SK-N-MC (cell line): Measurements from ENCODE around the gene SBK1.

ENCODE experiments used
- DNase-seq: peaks from one replicate; pipeline ENCODE4 v3.0.0-alpha.2; 2011; ENCODE audit warnings: low read depth, low spot score
- H3K27ac ChIP-seq: fragments of 200-600 bp; sonication (generic); 2 replicates; pipeline ENCODE4 v1.5.1; 2016; ENCODE audit warnings: mixed run types
- H3K36me3 ChIP-seq: fragments of 200-600 bp; sonication (generic); 2 replicates; pipeline ENCODE4 v1.6.1; 2017; ENCODE audit warnings: antibody characterized with exemption, low read length, mixed read lengths; ENCODE audit not compliant: insufficient read depth
- H3K4me3 ChIP-seq: fragments of 200-600 bp; sonication (generic); 2 replicates; pipeline ENCODE4 v1.5.1; 2016
- H3K9ac ChIP-seq: fragments of 200-600 bp; sonication (generic); 2 replicates; pipeline ENCODE4 v1.8.0; 2017; ENCODE audit warnings: mixed run types, mixed read lengths; ENCODE audit not compliant: insufficient read length
- H3K9me3 ChIP-seq: fragments of 200-600 bp; sonication (generic); 2 replicates; pipeline ENCODE4 v1.6.1; 2017; ENCODE audit warnings: low read depth, mild to moderate bottlenecking, antibody characterized with exemption, low read length, moderate library complexity, mixed read lengths
- EZH2 ChIP-seq: fragments of 200-600 bp; sonication (generic); IDR thresholded peaks from one replicate; pipeline ENCODE4 v1.6.1; 2017; ENCODE audit warnings: antibody characterized with exemption
- FOXP2 ChIP-seq: optimal IDR thresholded peaks from 2 replicates; pipeline ENCODE3; 2011; ENCODE audit warnings: mild to moderate bottlenecking, moderate library complexity; ENCODE audit not compliant: insufficient read depth; ENCODE audit errors: extremely low read length, control extremely low read depth
- POLR2AphosphoS5 ChIP-seq: IDR thresholded peaks from 2 replicates; pipeline ENCODE4 v1.6.1; 2012; ENCODE audit warnings: mild to moderate bottlenecking, low read depth, low read length, borderline replicate concordance

Gene SBK1

DNA sequence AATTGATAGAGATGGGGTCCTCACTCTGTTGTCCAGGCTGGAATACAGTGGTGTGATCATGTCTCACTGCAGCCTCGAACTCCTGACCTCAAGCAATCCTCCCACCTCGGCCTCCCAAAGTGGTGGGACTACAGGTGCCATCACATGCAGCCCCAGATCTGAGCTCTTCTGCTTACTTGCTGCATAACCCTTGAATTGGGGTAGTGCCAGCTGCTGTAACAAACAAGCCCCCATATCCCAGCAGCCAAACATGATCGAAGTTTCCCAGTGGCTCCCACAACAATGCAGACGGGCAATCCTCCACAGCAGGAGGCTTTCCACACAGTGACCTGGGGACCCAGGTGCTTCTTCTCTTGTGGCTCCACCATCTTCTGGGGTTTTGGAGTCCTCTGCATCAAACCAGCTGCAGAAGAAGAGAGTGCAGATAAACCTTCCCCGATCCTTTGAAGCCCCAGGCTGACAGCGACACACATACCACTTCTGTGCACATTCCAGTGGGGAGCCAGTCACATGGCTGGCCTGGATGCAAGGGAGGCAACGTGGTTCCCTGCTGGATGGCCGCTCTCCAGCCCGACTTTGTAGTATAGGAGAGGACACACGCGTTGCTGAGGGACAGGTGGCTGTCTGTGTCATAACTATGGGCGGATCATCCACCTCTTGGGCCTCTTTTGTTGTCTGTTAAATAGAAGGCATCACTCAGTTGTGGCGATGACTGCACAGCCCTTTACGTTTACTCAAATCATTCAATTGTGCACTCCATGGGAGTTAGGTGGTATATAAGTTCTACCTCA is 16.7 kb downstream of the SBK1 start:
- no peak overlapping the region for H3K9ac ChIP-seq
- H3K9me3 ChIP-seq, result no peaks in the 10 kb centered on the region
- TF ChIP-seq FOXP2, result no peak
- TF ChIP-seq EZH2, result no peak
- no peak for TF ChIP-seq POLR2AphosphoS5
- no peak overlapping the region for H3K4me3 ChIP-seq
- no peak overlapping the region for H3K27ac ChIP-seq
- H3K36me3 ChIP-seq, result peaks cover 5% of the 10 kb centered on the region; the same call in 1 of the 2 replicates
- DNase-seq, result no peak

GRCh38 chr16:28309811-28310311 is 17.5 kb downstream of the SBK1 start:
- TF ChIP-seq EZH2, result no peak
- TF ChIP-seq POLR2AphosphoS5, result no peak
- TF ChIP-seq FOXP2, result no peak
- Histone ChIP-seq H3K9me3 (no peaks in the 10 kb centered on the region), H3K27ac (no peak overlapping the region), H3K4me3 (no peak overlapping the region), H3K36me3 (peaks cover 5% of the 10 kb centered on the region; the same call in 1 of the 2 replicates), H3K9ac (no peak overlapping the region)
- DNase-seq, result no peak

DNA sequence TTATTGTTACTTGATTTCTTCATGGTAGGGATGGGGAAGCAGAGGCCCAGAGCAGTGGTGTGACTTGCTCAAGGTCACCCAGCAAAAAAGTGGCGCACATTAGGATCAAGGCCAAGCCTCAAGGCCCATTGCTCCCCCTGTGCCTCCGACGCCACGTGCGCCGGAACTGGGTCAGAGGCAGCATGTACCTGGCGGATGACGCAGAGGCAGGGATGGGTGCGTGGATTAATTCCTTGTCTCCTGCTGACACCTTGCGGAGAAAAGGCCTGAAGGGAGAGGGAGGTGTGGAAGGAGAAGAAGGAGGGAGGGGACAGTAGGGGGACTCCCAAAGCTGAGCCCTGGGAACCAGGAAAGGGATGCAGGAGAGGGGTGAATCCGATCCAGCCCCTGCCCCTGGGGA is 18.5 kb downstream of the SBK1 start:
- H3K27ac ChIP-seq, result no peak overlapping the region
- H3K36me3 ChIP-seq, result peaks cover 5% of the 10 kb centered on the region; the same call in 1 of the 2 replicates
- DNase-seq, result no peak
- H3K4me3 ChIP-seq, result no peak overlapping the region
- no peak overlapping the region for H3K9ac ChIP-seq
- no peaks in the 10 kb centered on the region for H3K9me3 ChIP-seq
- TF ChIP-seq POLR2AphosphoS5, result no peak
- TF ChIP-seq EZH2, result no peak
- TF ChIP-seq FOXP2, result no peak

GRCh38 chr16:28311413-28311812 is 19.1 kb downstream of the SBK1 start:
- DNase-seq, result no peak
- H3K27ac ChIP-seq, result no peak overlapping the region
- peaks cover 5% of the 10 kb centered on the region; the same call in 1 of the 2 replicates for H3K36me3 ChIP-seq
- TF ChIP-seq FOXP2 (no peak), EZH2 (no peak), POLR2AphosphoS5 (no peak)
- no peak overlapping the region for H3K9ac ChIP-seq
- no peak overlapping the region for H3K4me3 ChIP-seq
- no peaks in the 10 kb centered on the region for H3K9me3 ChIP-seq

DNA sequence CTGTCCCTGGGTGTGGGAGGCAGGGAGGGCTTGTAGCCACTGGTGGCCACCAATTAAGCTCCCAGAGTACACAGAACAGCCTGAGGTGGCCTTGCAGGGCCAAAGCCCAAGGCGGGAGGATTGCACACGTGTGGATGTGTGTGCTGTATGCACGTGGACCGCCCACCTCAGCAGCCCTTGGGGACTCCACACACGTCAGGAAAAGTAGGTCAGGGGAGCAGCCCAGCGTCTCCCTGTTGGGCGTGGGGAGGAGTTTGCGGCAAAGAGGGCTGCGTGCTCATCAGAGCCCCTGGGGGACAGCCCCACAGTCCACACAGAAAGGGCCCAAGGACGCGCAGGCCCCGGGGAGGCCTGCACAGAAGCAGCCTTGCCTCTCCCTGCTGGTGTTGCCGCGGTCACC is 19.6 kb downstream of the SBK1 start:
- TF ChIP-seq EZH2 (no peak), POLR2AphosphoS5 (no peak), FOXP2 (no peak)

DNA sequence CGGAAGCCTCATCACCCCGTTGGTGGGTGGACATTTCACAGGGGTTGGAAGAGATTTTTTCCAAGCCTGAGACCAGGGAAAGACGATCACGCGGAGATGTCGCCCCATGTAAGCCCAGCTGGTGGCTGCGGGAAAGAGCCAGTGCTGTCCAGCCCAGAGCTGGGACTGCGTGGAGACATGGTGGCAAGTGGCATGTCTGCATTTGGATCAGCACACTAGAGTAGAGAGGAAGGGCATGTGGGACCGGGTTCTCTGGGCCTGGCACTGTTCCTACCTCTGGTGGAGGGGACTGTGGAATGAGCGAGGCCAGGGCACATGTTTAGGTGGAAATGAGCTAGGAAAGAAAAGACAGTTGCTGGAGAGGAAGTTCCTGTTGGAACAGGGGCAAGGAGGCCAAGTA is 20.0 kb downstream of the SBK1 start:
- H3K9ac ChIP-seq, result no peak overlapping the region
- no peak for TF ChIP-seq EZH2
- no peak for TF ChIP-seq POLR2AphosphoS5
- TF ChIP-seq FOXP2, result no peak

More for the DNA sequence above, 19.6 kb downstream of the SBK1 start:
- Histone ChIP-seq H3K9ac (no peak overlapping the region), H3K9me3 (no peaks in the 10 kb centered on the region), H3K27ac (no peak overlapping the region), H3K4me3 (no peak overlapping the region), H3K36me3 (peaks cover 5% of the 10 kb centered on the region; the same call in 1 of the 2 replicates)
- no peak for DNase-seq

GRCh38 chr16:28313587-28313986 is 21.3 kb downstream of the SBK1 start:
- no peak overlapping the region for H3K9ac ChIP-seq
- H3K27ac ChIP-seq, result no peak overlapping the region
- no peak for DNase-seq
- no peaks in the 10 kb centered on the region for H3K9me3 ChIP-seq
- TF ChIP-seq FOXP2 (no peak), POLR2AphosphoS5 (no peak), EZH2 (no peak)
- peaks cover 5% of the 10 kb centered on the region; the same call in 1 of the 2 replicates for H3K36me3 ChIP-seq
- no peak overlapping the region for H3K4me3 ChIP-seq

More for the DNA sequence above, 20.0 kb downstream of the SBK1 start:
- Histone ChIP-seq H3K9me3 (no peaks in the 10 kb centered on the region), H3K36me3 (peaks cover 5% of the 10 kb centered on the region; the same call in 1 of the 2 replicates), H3K4me3 (no peak overlapping the region), H3K27ac (no peak overlapping the region)
- no peak for DNase-seq

DNA sequence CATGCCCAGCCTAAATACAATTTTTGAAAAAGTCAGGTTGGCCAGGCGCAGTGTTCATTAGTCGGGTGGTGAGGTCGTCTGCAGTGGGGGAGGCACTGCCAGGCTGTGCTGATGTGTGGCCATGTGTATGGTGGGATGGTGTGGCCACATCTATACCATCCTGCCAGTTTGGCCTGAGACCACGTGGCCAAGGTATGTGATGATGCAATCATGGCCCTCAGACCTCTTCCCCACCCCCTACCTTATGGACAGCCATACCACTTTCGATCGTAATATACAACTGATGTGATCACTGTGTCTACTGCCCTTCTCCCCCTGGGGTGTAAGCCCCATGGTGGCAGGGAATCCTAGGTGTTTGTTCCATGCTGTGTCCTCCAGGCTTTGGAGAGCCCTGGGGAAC is 23.7 kb downstream of the SBK1 start:
- H3K36me3 ChIP-seq, result no peaks in the 10 kb centered on the region; the same call in 1 of the 2 replicates
- TF ChIP-seq POLR2AphosphoS5 (no peak), FOXP2 (no peak), EZH2 (no peak)
- H3K9me3 ChIP-seq, result no peaks in the 10 kb centered on the region
- no peak overlapping the region for H3K9ac ChIP-seq
- no peak for DNase-seq
- no peak overlapping the region for H3K4me3 ChIP-seq
- no peak overlapping the region for H3K27ac ChIP-seq
